Motor neuron (in vitro differentiated cells): ENCODE measurements around the gene NAB2. TPM values are rescaled to one million over a fixed set of nuclear protein-coding genes. Genes with fewer than 3 reads are reported as not detected.
A peak's percentile ranks its signal among the peaks of the same experiment; 100 is the strongest.
"Not testable (repeated sequence)": the region's sequence is repeated elsewhere in the genome, so short reads cannot be mapped to it uniquely, and the experiment has no call there.

Experiments used
- ATAC-seq, 8 experiments: fragments of 200-7000 bp; cut with Tn5 transposase; replicated peaks in 6 of 8; 2 replicates each; pipeline ENCODE4 v1.8.0; 2021; ENCODE audit warnings: mild to moderate bottlenecking in 8 of 8, moderate library complexity in 8 of 8
- H3K27ac ChIP-seq, 2 donors: fragments of 250-450 bp; sonication (Bioruptor Pico); 2 replicates each; pipeline ENCODE4 v1.9.0; 2021; ENCODE audit warnings: antibody characterized with exemption in 2 of 2, mild to moderate bottlenecking in 2 of 2, moderate library complexity in 1 of 2
- H3K4me1 ChIP-seq, 2 donors: fragments of 250-450 bp; sonication (Bioruptor Pico); replicated peaks in 1 of 2; 2 replicates each; pipeline ENCODE4 v1.6.1; 2021; ENCODE audit warnings: antibody characterized with exemption in 2 of 2, mild to moderate bottlenecking in 2 of 2, moderate library complexity in 1 of 2
- H3K4me3 ChIP-seq, 5 donors: fragments of 250-450 bp; sonication (Bioruptor Pico); 2 replicates each; pipeline ENCODE4 v1.9.0; 2021; ENCODE audit warnings: antibody characterized with exemption in 5 of 5, mild to moderate bottlenecking in 5 of 5, moderate library complexity in 4 of 5
- WGBS, 10 experiments: fragments of 450-650 bp; shearing (Covaris generic); methylation state at CpG; one replicate each; pipeline ENCODE4 v1.0.0; 2022; 5-methylcytosine and 5-hydroxymethylcytosine counted together
- in situ Hi-C, 9 experiments: fragments of 400-800 bp; cut with MboI; loops; one replicate each; pipeline ENCODE4 v1.15.0; 2021; ENCODE audit warnings: low sequenced_read_pairs in 9 of 9, low pct_unique_long_range_greater_than_20kb in 2 of 9; ENCODE audit not compliant: unreplicated experiment in 9 of 9
- total RNA-seq, 8 experiments: library from RNA; unstranded; fragments of 300-600 nt; gene quantifications; 2 replicates each; pipeline versions ENCODE4 v1.2.3 to v1.2.4, GENCODE V29; 2022

NAB2 gene
- total RNA-seq, 8 experiments from 2014 or later = 13.4 to 41.1 (median 24.0) TPM

GRCh38 chr12:57112492-57113294 is 23.8 kb downstream of the NAB2 start:
- Histone ChIP-seq H3K4me1 (peaks cover 21 to 25% of the 10 kb centered on the region in 2 donors), H3K27ac (no peak overlapping the region), H3K4me3 (peak overlapping the region in 3 of 5 donors; percentile 17 to 31 (median 28))
- peak in 2 of 8 experiments; percentile 42 to 48 for ATAC-seq
- in situ Hi-C loops = loop anchor here in 1 of 9 experiments (5.0 kb wide), 1 partner anchor 40 kb away; no protein-coding TSS in a partner anchor
- 27 to 100% (median 74%) methylated on average over 1 to 9 of the region's 9 CpGs; no CpG with 5 or more reads in 1 of the 10 experiments for WGBS, 10 experiments

DNA sequence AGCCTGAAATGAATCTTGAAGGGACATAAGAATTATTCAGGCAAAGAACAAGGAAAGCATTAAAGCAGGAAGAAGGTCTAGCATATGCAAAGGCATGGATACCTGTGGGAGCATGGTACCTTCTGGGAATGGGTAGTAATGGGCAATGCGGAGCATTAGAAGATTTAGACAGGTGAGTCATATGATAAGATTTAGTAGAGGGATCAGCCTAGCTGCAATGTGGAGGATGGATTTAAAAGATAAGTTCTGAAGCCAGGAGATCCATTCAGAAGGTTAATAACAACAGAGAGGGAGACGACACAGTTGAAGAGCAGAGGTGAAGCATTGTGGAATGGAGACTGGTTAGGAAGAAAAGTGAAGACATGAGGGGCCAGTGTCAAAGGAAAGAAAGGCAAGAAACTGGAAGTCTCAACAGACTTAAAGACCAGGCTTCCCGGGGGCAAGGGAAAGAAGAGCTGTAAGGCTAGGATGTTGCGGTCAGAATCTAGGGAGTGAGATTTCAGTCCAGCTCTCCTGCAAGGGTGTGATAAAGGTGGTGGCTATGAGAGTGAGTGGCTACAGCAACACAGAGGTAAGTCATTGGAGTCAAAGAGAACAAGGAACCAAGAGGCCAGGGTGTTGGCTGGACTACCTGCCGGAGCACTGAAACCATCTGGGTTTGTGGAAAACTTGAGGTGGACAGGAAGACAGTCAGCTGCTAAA is 27.8 kb downstream of the NAB2 start:
- peaks cover 3 to 5% of the 10 kb centered on the region in 2 donors for H3K4me1 ChIP-seq
- 20 to 100% (median 80%) methylated on average over 1 to 5 of the region's 5 CpGs; no CpG with 5 or more reads in 1 of the 10 experiments for WGBS, 10 experiments
- H3K27ac ChIP-seq = no peak overlapping the region
- ATAC-seq = no peak
- in situ Hi-C loops = no loop called here
- no peak overlapping the region for H3K4me3 ChIP-seq

DNA sequence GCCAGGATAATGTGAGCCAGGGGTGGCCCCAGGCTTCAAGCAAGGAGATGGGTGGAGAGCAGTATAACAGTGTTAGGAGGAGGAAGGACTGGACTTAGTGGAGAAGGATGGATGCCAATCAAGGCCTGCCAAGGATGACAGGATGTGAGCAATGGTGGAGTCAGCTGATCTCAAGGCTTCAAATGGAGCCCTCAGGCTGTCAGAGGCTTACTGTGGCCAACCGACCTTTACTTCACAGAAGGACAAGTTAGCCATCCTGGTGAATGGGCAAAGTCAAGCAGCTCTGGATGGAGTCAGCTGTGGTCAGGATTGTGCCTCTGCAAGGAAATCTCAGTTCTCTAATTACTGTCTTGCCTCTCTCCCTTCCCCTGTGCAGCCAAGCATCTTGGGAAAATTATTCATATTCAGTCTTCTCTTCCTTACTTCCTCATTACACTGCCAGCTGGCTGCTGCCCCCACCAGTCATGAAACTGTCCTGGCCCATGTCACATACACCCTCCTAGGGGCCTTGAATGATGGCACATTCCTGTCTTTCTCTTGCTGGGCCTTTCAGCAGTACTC is 29.9 kb downstream of the NAB2 start:
- 50 to 80% (median 63%) methylated on average over 1 of the region's 1 CpG; no CpG with 5 or more reads in 5 of the 10 experiments for WGBS, 10 experiments
- Histone ChIP-seq H3K27ac (no peak overlapping the region), H3K4me3 (no peak overlapping the region), H3K4me1 (no peaks in the 10 kb centered on the region)
- peak in 4 of 8 experiments; percentile 16 to 58 (median 40) for ATAC-seq
- in situ Hi-C loops = no loop called here

- peak in 2 of 8 experiments; percentile 46 to 58 for ATAC-seq
- Histone ChIP-seq H3K4me1 (no peaks in the 10 kb centered on the region), H3K4me3 (no peak overlapping the region), H3K27ac (no peak overlapping the region)
- 64 to 100% (median 93%) methylated on average over 1 to 4 of the region's 5 CpGs for WGBS, 10 experiments
- in situ Hi-C loops = loop anchor here in 3 of 9 experiments (10.0 kb wide), 2 partner anchors 55 to 65 kb away; no protein-coding TSS in a partner anchor
Measured at GRCh38 chr12:57119294-57120085, 30.6 kb downstream of the NAB2 start.

DNA sequence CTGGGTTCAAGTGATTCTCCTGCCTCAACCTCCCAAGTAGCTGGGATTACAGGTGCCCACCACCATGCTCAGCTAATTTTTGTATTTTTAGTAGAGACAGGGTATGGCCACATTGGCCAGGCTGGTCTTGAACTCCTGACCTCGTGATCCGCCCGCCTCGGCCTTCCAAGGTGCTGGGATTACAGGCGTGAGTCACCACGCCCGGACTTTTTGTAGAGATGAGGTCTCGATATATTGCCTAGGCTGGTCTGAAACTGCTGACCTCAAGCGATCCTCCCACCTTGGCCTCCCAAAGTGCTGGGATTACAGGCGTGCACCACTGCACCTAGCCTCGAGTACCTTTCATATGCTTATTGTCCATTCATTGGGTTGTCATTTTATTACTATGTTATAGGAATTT is 31.8 kb downstream of the NAB2 start:
- not testable (repeated sequence) for ATAC-seq, H3K4me3 ChIP-seq, H3K4me1 ChIP-seq, H3K27ac ChIP-seq
- 20 to 100% (median 88%) methylated on average over 1 to 10 of the region's 11 CpGs for WGBS, 10 experiments
- in situ Hi-C loops = loop anchor here in 3 of 9 experiments (10.0 kb wide), 2 partner anchors 54 to 64 kb away; no protein-coding TSS in a partner anchor

GRCh38 chr12:57123813-57124212 is 34.9 kb downstream of the NAB2 start:
- ATAC-seq = no peak
- no peak overlapping the region for H3K27ac ChIP-seq
- H3K4me1 ChIP-seq = peaks cover 5 to 6% of the 10 kb centered on the region in 2 donors
- in situ Hi-C loops = loop anchor here in 3 of 9 experiments (10.0 kb wide), 2 partner anchors 51 to 61 kb away; no protein-coding TSS in a partner anchor
- 0 to 80% (median 50%) methylated on average over 1 to 2 of the region's 2 CpGs; no CpG with 5 or more reads in 3 of the 10 experiments for WGBS, 10 experiments
- no peak overlapping the region for H3K4me3 ChIP-seq

DNA sequence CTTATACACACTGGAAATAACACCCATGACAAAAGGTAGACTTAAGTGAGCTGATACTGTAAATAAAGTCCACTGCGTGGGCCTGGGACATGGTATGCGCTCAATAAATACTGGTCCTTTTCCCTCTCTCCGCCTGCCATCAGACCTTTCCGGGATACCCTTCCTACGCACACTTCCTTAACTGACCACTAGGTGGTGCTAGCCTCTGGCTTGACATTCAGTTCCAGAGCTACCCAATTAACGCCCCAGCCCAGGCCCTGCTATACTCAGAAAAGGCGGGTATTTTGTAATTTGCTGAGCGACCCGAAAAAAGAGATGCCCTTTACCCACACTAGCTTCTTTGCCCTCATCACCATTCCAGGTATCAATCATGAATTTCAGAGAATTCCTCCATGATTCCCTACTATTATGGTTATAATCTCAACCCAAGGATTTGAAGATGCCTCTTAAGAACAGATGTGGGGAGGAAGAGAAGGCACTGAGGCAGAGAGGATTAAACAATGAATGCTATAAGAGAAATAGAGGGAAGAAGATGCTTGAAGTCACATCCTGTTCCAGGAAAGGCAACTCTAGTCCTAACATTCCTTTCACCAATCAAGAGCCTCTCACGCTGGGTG is 35.5 kb downstream of the NAB2 start:
- no peak overlapping the region for H3K27ac ChIP-seq
- peak in 3 of 8 experiments; percentile 11 to 43 (median 12) for ATAC-seq
- H3K4me1 ChIP-seq = peaks cover 5 to 6% of the 10 kb centered on the region in 2 donors
- H3K4me3 ChIP-seq = no peak overlapping the region
- WGBS, 10 experiments = 0 to 33% (median 20%) methylated on average over 1 to 7 of the region's 10 CpGs; no CpG with 5 or more reads in 5 of the 10 experiments
- in situ Hi-C loops = loop anchor here in 3 of 9 experiments (10.0 kb wide), 2 partner anchors 50 to 60 kb away; no protein-coding TSS in a partner anchor

GRCh38 chr12:57126061-57126460 is 37.1 kb downstream of the NAB2 start:
- WGBS, 10 experiments = 76 to 100% (median 92%) methylated on average over 1 to 10 of the region's 11 CpGs; no CpG with 5 or more reads in 4 of the 10 experiments
- Histone ChIP-seq H3K27ac (no peak overlapping the region), H3K4me1 (peaks cover 18 to 20% of the 10 kb centered on the region in 2 donors), H3K4me3 (no peak overlapping the region)
- in situ Hi-C loops = loop anchor here in 3 of 9 experiments (10.0 kb wide), 2 partner anchors 49 to 59 kb away; no protein-coding TSS in a partner anchor
- no peak for ATAC-seq

GRCh38 chr12:57126561-57126960 is 37.6 kb downstream of the NAB2 start:
- 35 to 71% (median 60%) methylated on average over 1 to 6 of the region's 7 CpGs; no CpG with 5 or more reads in 1 of the 10 experiments for WGBS, 10 experiments
- no peak overlapping the region for H3K4me3 ChIP-seq
- no peak for ATAC-seq
- in situ Hi-C loops = loop anchor here in 3 of 9 experiments (10.0 kb wide), 2 partner anchors 48 to 58 kb away; no protein-coding TSS in a partner anchor
- H3K27ac ChIP-seq = no peak overlapping the region
- H3K4me1 ChIP-seq = peaks cover 23 to 25% of the 10 kb centered on the region in 2 donors

DNA sequence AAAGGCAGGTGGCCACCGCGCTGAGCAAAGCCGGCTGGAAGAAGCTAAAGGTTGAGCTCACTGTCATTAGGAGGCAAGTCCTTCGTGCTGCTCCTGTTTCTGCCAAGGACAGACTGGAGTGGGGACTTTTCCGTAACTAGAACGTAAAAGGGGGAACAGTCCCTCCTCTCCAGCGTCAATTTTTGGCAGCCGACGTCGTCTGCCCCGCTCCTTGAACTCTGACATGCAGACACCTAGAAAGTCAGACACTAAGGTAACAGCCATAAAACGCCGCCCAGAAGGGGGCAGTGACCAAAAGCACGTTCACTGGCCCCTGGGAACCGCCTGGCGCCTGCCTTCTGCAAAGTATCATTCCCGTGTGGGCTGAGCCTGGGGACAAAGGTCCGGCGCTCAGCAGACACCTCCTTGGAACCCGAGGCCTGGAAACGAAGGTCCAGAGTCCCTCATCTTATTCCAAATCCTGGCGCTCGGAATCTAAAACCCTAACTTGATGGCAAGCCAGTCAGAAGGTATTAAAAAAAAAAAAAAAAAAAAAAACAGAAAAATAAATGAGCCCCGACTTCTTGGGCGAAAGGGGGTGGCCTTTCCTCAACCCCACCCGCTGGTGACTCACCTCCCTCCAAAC is 38.3 kb downstream of the NAB2 start:
- Histone ChIP-seq H3K4me3 (peak overlapping the region; percentile 83 to 97 (median 89)), H3K27ac (peak overlapping the region; percentile 87 to 91), H3K4me1 (peaks cover 30 to 32% of the 10 kb centered on the region in 2 donors)
- WGBS, 10 experiments = 0 to 53% (median 9%) methylated on average over 2 to 15 of the region's 26 CpGs; no CpG with 5 or more reads in 1 of the 10 experiments
- in situ Hi-C loops = loop anchor here in 3 of 9 experiments (10.0 kb wide), 2 partner anchors 48 to 58 kb away; no protein-coding TSS in a partner anchor
- ATAC-seq = peak; percentile 26 to 53 (median 42)
